Measurements from ENCODE around the gene CCND2.
"Not testable (repeated sequence)": the region's sequence is repeated elsewhere in the genome, so short reads cannot be mapped to it uniquely, and the experiment has no call there.

The CCND2 gene

GRCh38 chr12:4273652-4274395, at the start of gene CCND2:
Gene CCND2 (plus strand): TSS chr12:4273762. CDS start chr12:4274041, 279 bp downstream.
- in situ Hi-C loops (cut with HindIII; ENCODE audit: low sequenced_read_pairs) = loop anchor here (10.0 to 25.0 kb wide), 2 partner anchors 249 to 387 kb away; no protein-coding TSS in a partner anchor

DNA sequence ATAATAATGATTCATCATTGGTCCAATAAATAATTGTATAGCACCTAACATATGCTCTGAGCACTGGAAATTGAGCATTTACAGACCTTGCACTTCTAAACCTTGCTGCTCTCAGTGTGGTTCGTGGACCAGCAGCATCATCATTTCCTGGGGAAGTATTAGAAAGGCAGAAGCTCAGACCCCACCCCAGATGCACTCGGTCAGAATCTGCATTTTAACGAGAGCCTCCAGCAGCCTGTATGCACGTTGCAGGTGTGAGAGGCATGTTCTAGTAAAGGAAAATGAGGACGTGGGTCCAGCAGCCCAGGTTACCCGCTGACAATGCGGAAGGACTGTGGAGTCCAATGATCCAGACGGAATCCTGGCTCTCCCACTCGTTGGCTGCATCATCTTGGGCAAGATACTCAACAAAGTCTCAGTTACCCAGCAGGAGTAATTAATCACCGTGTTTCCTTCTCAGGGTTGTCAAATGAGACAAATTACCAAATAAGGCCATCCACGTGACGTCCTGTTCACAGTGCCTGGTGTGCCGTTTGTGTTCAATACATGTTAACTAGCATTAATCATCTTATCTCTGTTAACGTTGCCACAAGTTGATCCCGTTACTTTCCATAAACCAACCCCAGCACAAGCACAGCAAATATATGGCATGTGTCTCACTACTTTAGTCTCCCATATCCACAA, 49.2 kb upstream of the CCND2 start:
- in situ Hi-C loops (cut with HindIII; ENCODE audit: low sequenced_read_pairs) = no loop called here

GRCh38 chr12:4225571-4225970, 48.0 kb upstream of the CCND2 start:
- in situ Hi-C loops (cut with HindIII; ENCODE audit: low sequenced_read_pairs) = no loop called here

GRCh38 chr12:4227046-4227445, 46.5 kb upstream of the CCND2 start:
- in situ Hi-C loops (cut with HindIII; ENCODE audit: low sequenced_read_pairs) = no loop called here

GRCh38 chr12:4228122-4228580, 45.4 kb upstream of the CCND2 start:
- in situ Hi-C loops (cut with HindIII; ENCODE audit: low sequenced_read_pairs) = no loop called here

DNA sequence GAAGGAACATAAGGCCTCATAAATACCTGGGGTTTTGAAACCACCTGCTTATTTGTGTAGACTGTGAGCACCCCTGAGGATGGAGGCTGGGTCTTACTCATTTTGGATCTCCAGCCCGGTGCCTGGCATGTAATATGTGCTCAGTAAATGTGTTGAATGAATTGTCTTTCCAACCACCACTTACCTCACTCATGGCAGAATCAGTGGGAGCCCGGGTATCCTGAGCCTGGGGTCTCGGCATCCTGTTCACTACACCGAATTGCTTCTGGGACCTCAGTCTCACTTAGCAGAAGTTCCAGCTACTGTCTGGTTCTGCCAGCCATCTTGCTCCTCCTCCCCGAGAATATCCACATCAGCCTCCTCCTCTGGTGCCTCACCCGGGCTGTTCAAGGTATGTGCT, 43.0 kb upstream of the CCND2 start:
- in situ Hi-C loops (cut with HindIII; ENCODE audit: low sequenced_read_pairs) = no loop called here

GRCh38 chr12:4238577-4238976, 35.0 kb upstream of the CCND2 start:
- in situ Hi-C loops (cut with HindIII; ENCODE audit: low sequenced_read_pairs) = no loop called here

DNA sequence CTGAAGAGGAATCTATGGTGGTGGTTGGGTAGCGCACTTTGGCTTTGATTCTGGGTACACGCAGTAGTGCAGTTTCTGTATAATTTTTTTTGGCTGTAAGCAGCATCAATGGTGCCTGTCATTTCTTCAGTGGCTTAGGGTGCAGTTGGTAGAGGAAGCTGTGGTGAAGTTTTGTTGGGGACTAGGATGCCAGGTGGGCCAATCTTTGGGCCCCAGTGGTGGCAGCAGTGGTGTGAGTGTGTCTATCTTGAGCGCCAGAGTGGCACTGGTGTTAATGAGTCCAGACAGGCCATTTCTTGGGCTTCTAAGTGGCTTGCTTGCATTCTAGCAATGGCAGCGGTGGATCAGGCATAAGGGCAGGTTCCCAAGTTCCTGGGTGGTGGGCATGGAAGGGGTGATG, 33.8 kb upstream of the CCND2 start:
- in situ Hi-C loops (cut with HindIII; ENCODE audit: low sequenced_read_pairs) = no loop called here

GRCh38 chr12:4240161-4240783, 33.3 kb upstream of the CCND2 start:
- in situ Hi-C loops (cut with HindIII; ENCODE audit: low sequenced_read_pairs) = no loop called here

- in situ Hi-C loops (cut with HindIII; ENCODE audit: low sequenced_read_pairs) = no loop called here
Measured at GRCh38 chr12:4240981-4241380, 32.6 kb upstream of the CCND2 start.

DNA sequence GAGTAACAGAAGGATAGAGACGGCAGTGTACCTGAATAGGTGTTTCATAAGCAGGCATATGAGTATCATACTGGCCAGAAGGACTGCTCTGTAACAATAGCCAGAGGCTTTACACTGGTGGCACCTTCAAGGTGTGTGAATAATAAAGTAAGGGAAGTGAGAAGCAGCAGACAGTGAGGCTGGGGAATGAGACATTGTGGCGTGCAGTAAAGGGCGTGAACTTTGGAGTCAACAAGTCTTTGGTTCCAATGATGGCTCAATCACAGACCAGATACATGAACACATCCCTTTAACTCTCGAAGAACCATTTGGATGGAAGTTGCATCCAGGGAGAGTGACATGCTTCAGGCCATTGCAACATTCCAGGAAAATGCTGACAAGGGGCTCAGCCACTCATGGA, 32.0 kb upstream of the CCND2 start:
- in situ Hi-C loops (cut with HindIII; ENCODE audit: low sequenced_read_pairs) = no loop called here

DNA sequence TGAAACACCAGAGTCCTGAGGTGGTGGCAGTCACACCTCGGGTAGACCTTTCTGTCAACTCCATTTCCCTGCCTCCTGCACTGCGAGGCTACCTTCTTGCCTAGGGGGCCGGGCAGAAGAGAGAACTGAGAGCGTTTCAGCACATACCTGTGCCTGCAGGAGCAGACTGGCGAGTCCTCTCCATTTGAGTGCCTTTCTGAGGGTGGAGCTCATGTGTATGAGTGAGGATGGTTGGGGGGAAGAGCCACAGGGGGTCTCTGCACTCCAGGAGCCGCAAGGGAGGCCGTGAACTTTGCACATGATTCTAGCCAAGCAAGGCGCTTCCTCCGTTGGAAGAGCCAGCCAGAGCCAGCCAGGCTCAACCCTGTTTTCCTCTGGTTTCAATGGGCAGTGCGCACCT, 31.0 kb upstream of the CCND2 start:
- in situ Hi-C loops (cut with HindIII; ENCODE audit: low sequenced_read_pairs) = no loop called here

DNA sequence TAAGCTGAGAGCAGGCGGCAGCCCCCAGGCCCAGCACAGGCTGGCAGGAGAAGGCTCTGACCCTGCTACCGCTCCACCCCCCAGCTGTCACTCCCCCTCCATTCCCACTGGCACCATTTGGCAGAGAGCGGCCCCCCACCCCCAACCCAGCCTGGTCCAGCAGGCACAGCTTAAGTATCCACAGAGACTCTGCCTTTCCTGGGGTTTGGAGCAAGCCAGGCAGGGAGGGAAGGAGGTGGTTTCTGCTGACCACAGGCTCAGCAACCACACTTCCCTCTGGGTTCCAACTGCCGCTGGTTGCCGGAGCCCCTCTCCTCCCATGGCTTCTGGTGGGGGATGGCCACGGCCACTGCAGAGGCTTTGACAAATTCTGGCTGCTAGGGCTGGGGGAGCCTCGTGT, 30.5 kb upstream of the CCND2 start:
- in situ Hi-C loops (cut with HindIII; ENCODE audit: low sequenced_read_pairs) = no loop called here

DNA sequence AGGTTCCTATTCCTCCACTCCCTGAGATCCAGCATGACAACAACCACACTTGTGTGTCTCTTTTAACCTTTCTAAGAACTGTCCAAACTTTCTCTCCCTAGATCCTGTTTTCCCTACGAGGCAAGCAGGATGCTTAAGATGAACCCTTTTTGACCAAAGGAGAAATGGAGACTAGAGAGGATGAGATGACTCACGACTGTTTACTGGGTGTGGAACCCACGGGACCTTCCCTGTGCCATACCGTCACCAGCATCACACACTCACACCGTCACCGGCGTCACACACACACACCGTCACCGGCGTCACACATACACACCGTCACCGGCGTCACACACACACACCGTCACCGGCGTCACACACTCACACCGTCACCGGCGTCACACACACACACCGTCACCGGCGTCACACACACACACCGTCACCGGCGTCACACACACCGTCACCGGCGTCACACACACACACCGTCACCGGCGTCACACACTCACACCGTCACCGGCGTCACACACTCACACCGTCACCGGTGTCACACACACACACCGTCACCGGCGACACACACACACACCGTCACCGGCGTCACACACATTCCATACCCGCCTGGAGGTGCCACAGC, 30.0 kb upstream of the CCND2 start:
- in situ Hi-C loops (cut with HindIII; ENCODE audit: low sequenced_read_pairs) = not testable (repeated sequence)

- in situ Hi-C loops (cut with HindIII; ENCODE audit: low sequenced_read_pairs) = no loop called here
Measured at GRCh38 chr12:4244868-4245267, 28.7 kb upstream of the CCND2 start.

- in situ Hi-C loops (cut with HindIII; ENCODE audit: low sequenced_read_pairs) = no loop called here
Measured at GRCh38 chr12:4245446-4245845, 28.1 kb upstream of the CCND2 start.

GRCh38 chr12:4246116-4246515, 27.4 kb upstream of the CCND2 start:
- in situ Hi-C loops (cut with HindIII; ENCODE audit: low sequenced_read_pairs) = no loop called here

- in situ Hi-C loops (cut with HindIII; ENCODE audit: low sequenced_read_pairs) = loop anchor here (25.0 kb wide), 1 partner anchor 363 kb away; no protein-coding TSS in a partner anchor
Measured at GRCh38 chr12:4250691-4251090, 22.9 kb upstream of the CCND2 start.

- in situ Hi-C loops (cut with HindIII; ENCODE audit: low sequenced_read_pairs) = loop anchor here (25.0 kb wide), 1 partner anchor 364 kb away; no protein-coding TSS in a partner anchor
Measured at GRCh38 chr12:4251216-4251891, 22.2 kb upstream of the CCND2 start.

DNA sequence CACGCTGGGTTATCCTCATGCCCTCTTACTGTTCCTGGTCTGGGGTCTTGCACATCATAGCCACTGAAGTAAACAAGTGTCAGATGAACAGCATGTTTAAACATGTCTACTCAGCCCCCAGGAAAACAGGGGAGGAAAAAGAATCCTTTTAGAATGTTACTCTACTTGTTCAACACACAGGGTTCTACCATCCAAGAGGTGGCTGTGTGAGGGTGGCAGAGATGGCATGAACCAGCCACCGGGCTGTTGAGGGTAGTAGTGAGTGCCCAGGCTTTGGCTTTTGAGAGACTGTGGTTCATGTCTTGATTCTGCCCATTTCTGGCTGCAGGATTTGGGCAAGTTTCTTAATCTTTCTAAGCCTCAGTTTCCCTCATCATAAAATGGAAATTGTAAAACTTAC, 21.6 kb upstream of the CCND2 start:
- in situ Hi-C loops (cut with HindIII; ENCODE audit: low sequenced_read_pairs) = loop anchor here (25.0 kb wide), 1 partner anchor 365 kb away; no protein-coding TSS in a partner anchor

GRCh38 chr12:4252601-4253000, 21.0 kb upstream of the CCND2 start:
- in situ Hi-C loops (cut with HindIII; ENCODE audit: low sequenced_read_pairs) = loop anchor here (25.0 kb wide), 1 partner anchor 365 kb away; no protein-coding TSS in a partner anchor

Measured in endothelial cell of hepatic sinusoid (primary cell).